Left renal cortex interstitium (tissue), 4 donors: ENCODE data around the gene RHOA. TPM values are rescaled to one million over a fixed set of nuclear protein-coding genes. Genes with fewer than 3 reads are reported as not detected.
"Not testable (repeated sequence)": the region's sequence is repeated elsewhere in the genome, so short reads cannot be mapped to it uniquely, and the experiment has no call there.

Source experiments
- DNase-seq, 4 donors: peaks; one replicate each; pipeline ENCODE4 v3.0.0-alpha.2; 2013; ENCODE audit warnings: low read depth in 4 of 4, low spot score in 2 of 4, missing footprints in 1 of 4
- polyA plus RNA-seq, 4 donors: library from polyadenylated mRNA; unstranded; fragments of 120-200 nt; gene quantifications; one replicate each; pipeline ENCODE4 v1.2.1, GENCODE V29; 2013; ENCODE audit not compliant: insufficient read length in 4 of 4

Gene RHOA
- polyA plus RNA-seq, 4 donors = 479 to 517 (median 507) TPM

- no peak for DNase-seq
Observed at GRCh38 chr3:49412632-49413337, 1.0 kb upstream of the RHOA start.

- no peak for DNase-seq
Observed at GRCh38 chr3:49411535-49411967, 225 bp downstream of the RHOA start.

- no peak for DNase-seq
Observed at GRCh38 chr3:49410846-49411534, 786 bp downstream of the RHOA start.

- no peak for DNase-seq
Observed at GRCh38 chr3:49410066-49410845, 1.5 kb downstream of the RHOA start.

- DNase-seq = no peak
Observed at GRCh38 chr3:49406571-49407565, 4.9 kb downstream of the RHOA start.

GRCh38 chr3:49405570-49405969, 6.2 kb downstream of the RHOA start:
- DNase-seq = not testable (repeated sequence)

GRCh38 chr3:49403891-49404290, 7.9 kb downstream of the RHOA start:
- DNase-seq = no peak

- DNase-seq = no peak
Observed at GRCh38 chr3:49401766-49402165, 10.0 kb downstream of the RHOA start.

- DNase-seq = no peak
Observed at GRCh38 chr3:49399461-49399860, 12.3 kb downstream of the RHOA start.

GRCh38 chr3:49397470-49397869, 14.3 kb downstream of the RHOA start:
- DNase-seq = no peak

GRCh38 chr3:49391310-49391709, 20.5 kb downstream of the RHOA start:
- not testable (repeated sequence) for DNase-seq

GRCh38 chr3:49389297-49389696, 22.5 kb downstream of the RHOA start:
- no peak for DNase-seq

GRCh38 chr3:49388289-49388820, 23.4 kb downstream of the RHOA start:
- DNase-seq = no peak

GRCh38 chr3:49387721-49388120, 24.1 kb downstream of the RHOA start:
- DNase-seq = no peak

- no peak for DNase-seq
Observed at GRCh38 chr3:49386056-49386756, 25.6 kb downstream of the RHOA start.

GRCh38 chr3:49385617-49386016, 26.2 kb downstream of the RHOA start:
- DNase-seq = no peak

GRCh38 chr3:49383387-49383786, 28.4 kb downstream of the RHOA start:
- no peak for DNase-seq

- no peak for DNase-seq
Observed at GRCh38 chr3:49378249-49378895, 33.4 kb downstream of the RHOA start.

- DNase-seq = no peak
Observed at GRCh38 chr3:49377483-49377882, 34.3 kb downstream of the RHOA start.
